Nephron (organoid): ENCODE results near the gene AMPH.
"Not testable (repeated sequence)": the region's sequence is repeated elsewhere in the genome, so short reads cannot be mapped to it uniquely, and the experiment has no call there.

Experiments
- H3K27ac Mint-ChIP-seq, 3 experiments: 2 replicates each; pipeline ENCODE4 v1.8.0; 2020; ENCODE audit warnings: mixed read lengths in 3 of 3, mild to moderate bottlenecking in 2 of 3, moderate library complexity in 1 of 3
- H3K27me3 Mint-ChIP-seq: 2 replicates; pipeline ENCODE4 v1.8.0; 2021; ENCODE audit warnings: low read depth, mild to moderate bottlenecking, moderate library complexity, mixed read lengths
- H3K36me3 Mint-ChIP-seq: 2 replicates; pipeline ENCODE4 v1.8.0; 2020; ENCODE audit warnings: low read depth, mixed read lengths
- H3K4me1 Mint-ChIP-seq: 2 replicates; pipeline ENCODE4 v1.8.0; 2020; ENCODE audit warnings: mixed read lengths
- H3K4me3 Mint-ChIP-seq, 3 experiments: 2 replicates each; pipeline ENCODE4 v1.8.0; 2020; ENCODE audit warnings: mild to moderate bottlenecking in 3 of 3, mixed read lengths in 3 of 3, moderate library complexity in 2 of 3
- H3K9me3 Mint-ChIP-seq: 2 replicates; pipeline ENCODE4 v1.8.0; 2020; ENCODE audit warnings: mixed read lengths
- CTCF ChIP-seq, 3 experiments: fragments of 200-600 bp; sonication (generic); IDR thresholded peaks; one replicate each; pipeline ENCODE4 v1.5.0; 2021; ENCODE audit warnings: antibody characterized with exemption in 3 of 3; ENCODE audit not compliant: unreplicated experiment in 3 of 3

Gene AMPH

GRCh38 chr7:38369816-38370493 lies 261.2 kb downstream of the AMPH start:
- no peaks in the 10 kb centered on the region for H3K9me3 Mint-ChIP-seq
- peaks cover 5% of the 10 kb centered on the region for H3K27me3 Mint-ChIP-seq
- no peak overlapping the region for H3K4me3 Mint-ChIP-seq
- peak; percentile 72 to 85 (median 73) for TF ChIP-seq CTCF (IDR thresholded peaks at IDR 0.05; ENCODE audit: unreplicated experiment in 3 of 3)
- H3K27ac Mint-ChIP-seq = peak overlapping the region in 1 of 3 experiments; percentile 17
- peaks cover 4% of the 10 kb centered on the region for H3K4me1 Mint-ChIP-seq
- H3K36me3 Mint-ChIP-seq = no peaks in the 10 kb centered on the region

- H3K9me3 Mint-ChIP-seq = no peaks in the 10 kb centered on the region
- no peak overlapping the region for H3K27ac Mint-ChIP-seq
- peak; percentile 51 to 61 (median 59) for TF ChIP-seq CTCF (IDR thresholded peaks at IDR 0.05; ENCODE audit: unreplicated experiment in 3 of 3)
- no peaks in the 10 kb centered on the region for H3K36me3 Mint-ChIP-seq
- peaks cover 5% of the 10 kb centered on the region for H3K27me3 Mint-ChIP-seq
- H3K4me1 Mint-ChIP-seq = peaks cover 4% of the 10 kb centered on the region
- H3K4me3 Mint-ChIP-seq = no peak overlapping the region
These were observed 263.0 kb downstream of the AMPH start for GRCh38 chr7:38368191-38368605.

- peaks cover 4% of the 10 kb centered on the region for H3K4me1 Mint-ChIP-seq
- H3K9me3 Mint-ChIP-seq = no peaks in the 10 kb centered on the region
- TF ChIP-seq CTCF (IDR thresholded peaks at IDR 0.05; ENCODE audit: unreplicated experiment in 3 of 3) = no peak
- peaks cover 5% of the 10 kb centered on the region for H3K27me3 Mint-ChIP-seq
- H3K4me3 Mint-ChIP-seq = no peak overlapping the region
- no peaks in the 10 kb centered on the region for H3K36me3 Mint-ChIP-seq
- no peak overlapping the region for H3K27ac Mint-ChIP-seq
These were observed 263.8 kb downstream of the AMPH start for GRCh38 chr7:38367301-38367890.

- H3K36me3 Mint-ChIP-seq, H3K27ac Mint-ChIP-seq, H3K27me3 Mint-ChIP-seq, H3K9me3 Mint-ChIP-seq, H3K4me3 Mint-ChIP-seq: not testable (repeated sequence)
- H3K4me1 Mint-ChIP-seq = peaks cover 12% of the 10 kb centered on the region
- TF ChIP-seq CTCF (IDR thresholded peaks at IDR 0.05; ENCODE audit: unreplicated experiment in 3 of 3) = peak in 2 of 3 experiments; percentile 41 to 47
These were observed 267.8 kb downstream of the AMPH start for GRCh38 chr7:38363379-38363778.

- not testable (repeated sequence) for H3K27me3 Mint-ChIP-seq, H3K4me3 Mint-ChIP-seq, H3K36me3 Mint-ChIP-seq, H3K9me3 Mint-ChIP-seq, H3K27ac Mint-ChIP-seq
- peaks cover 16% of the 10 kb centered on the region for H3K4me1 Mint-ChIP-seq
These were observed 268.4 kb downstream of the AMPH start for GRCh38 chr7:38362611-38363237.

- H3K27me3 Mint-ChIP-seq = no peaks in the 10 kb centered on the region
- H3K36me3 Mint-ChIP-seq = no peaks in the 10 kb centered on the region
- H3K4me3 Mint-ChIP-seq = no peak overlapping the region
- no peak overlapping the region for H3K27ac Mint-ChIP-seq
- peaks cover 16% of the 10 kb centered on the region for H3K4me1 Mint-ChIP-seq
- no peak for TF ChIP-seq CTCF (IDR thresholded peaks at IDR 0.05; ENCODE audit: unreplicated experiment in 3 of 3)
- H3K9me3 Mint-ChIP-seq = no peaks in the 10 kb centered on the region
These were observed 270.4 kb downstream of the AMPH start for GRCh38 chr7:38360776-38361175.
